Immature natural killer cell (primary cell): ENCODE measurements around the gene LYPLAL1. TPM values are rescaled to one million over a fixed set of nuclear protein-coding genes. Genes with fewer than 3 reads are reported as not detected.
"Not testable (repeated sequence)": the region's sequence is repeated elsewhere in the genome, so short reads cannot be mapped to it uniquely, and the experiment has no call there.

Experiments used
- DNase-seq, 3 donors: peaks; one replicate each; pipeline ENCODE4 v3.0.0; 2022; ENCODE audit warnings: mixed read lengths in 1 of 3
- H3K27ac Mint-ChIP-seq, 6 donors: one replicate each; pipeline ENCODE4 v1.8.0; 2020; ENCODE audit warnings: mixed read lengths in 6 of 6, mild to moderate bottlenecking in 5 of 6, inconsistent platforms in 4 of 6, moderate library complexity in 3 of 6
- H3K27me3 Mint-ChIP-seq, 3 donors: one replicate each; pipeline ENCODE4 v1.8.0; 2020 to 2021; ENCODE audit warnings: low read depth in 3 of 3, mild to moderate bottlenecking in 3 of 3, mixed read lengths in 3 of 3, moderate library complexity in 3 of 3, inconsistent platforms in 1 of 3
- H3K36me3 Mint-ChIP-seq, 3 donors: one replicate each; pipeline ENCODE4 v1.8.0; 2020; ENCODE audit warnings: mixed read lengths in 3 of 3, inconsistent platforms in 2 of 3, mild to moderate bottlenecking in 2 of 3
- H3K4me1 Mint-ChIP-seq, 2 donors: one replicate each; pipeline ENCODE4 v1.8.0; 2020; ENCODE audit warnings: inconsistent platforms in 2 of 2, mild to moderate bottlenecking in 2 of 2, mixed read lengths in 2 of 2, moderate library complexity in 1 of 2
- H3K4me3 Mint-ChIP-seq, 5 donors: one replicate each; pipeline ENCODE4 v1.8.0; 2020; ENCODE audit warnings: mild to moderate bottlenecking in 5 of 5, mixed read lengths in 5 of 5, inconsistent platforms in 3 of 5, moderate library complexity in 3 of 5
- H3K9me3 Mint-ChIP-seq, 6 donors: one replicate each; pipeline ENCODE4 v1.8.0; 2020; ENCODE audit warnings: mild to moderate bottlenecking in 6 of 6, mixed read lengths in 6 of 6, inconsistent platforms in 4 of 6, moderate library complexity in 3 of 6
- polyA plus RNA-seq, 3 donors: library from polyadenylated mRNA; unstranded; fragments of 300-500 nt; fragmentation: Illumina TruSeq; gene quantifications; one replicate each; pipeline ENCODE4 v1.2.3, GENCODE V29; 2021

LYPLAL1 gene
- polyA plus RNA-seq, 3 donors from 2014 or later: 22.1 to 28.5 (median 25.4) TPM

GRCh38 chr1:219239518-219239917 is 65.8 kb downstream of the LYPLAL1 start:
- Mint-ChIP-seq H3K4me3 (no peak overlapping the region), H3K4me1 (peaks cover 25 to 29% of the 10 kb centered on the region in 2 donors), H3K27ac (no peak overlapping the region), H3K9me3 (no peaks in the 10 kb centered on the region), H3K36me3 (peaks cover 0 to 13% (median 11%) of the 10 kb centered on the region in 3 donors), H3K27me3 (peaks cover 0 to 2% (median 0%) of the 10 kb centered on the region in 3 donors)
- no peak for DNase-seq

GRCh38 chr1:219244864-219245263 is 71.2 kb downstream of the LYPLAL1 start:
- Mint-ChIP-seq H3K27ac (no peak overlapping the region), H3K36me3 (peaks cover 0 to 18% (median 11%) of the 10 kb centered on the region in 3 donors), H3K27me3 (peaks cover 0 to 2% (median 0%) of the 10 kb centered on the region in 3 donors), H3K9me3 (no peaks in the 10 kb centered on the region), H3K4me1 (no peaks in the 10 kb centered on the region), H3K4me3 (no peak overlapping the region)
- DNase-seq: no peak

GRCh38 chr1:219247441-219247840 is 73.8 kb downstream of the LYPLAL1 start:
- no peak for DNase-seq
- Mint-ChIP-seq H3K36me3 (peaks cover 11 to 15% (median 14%) of the 10 kb centered on the region in 3 donors), H3K27ac (no peak overlapping the region), H3K4me1 (no peaks in the 10 kb centered on the region), H3K9me3 (peaks cover 0 to 3% (median 0%) of the 10 kb centered on the region in 6 donors), H3K27me3 (peaks cover 0 to 2% (median 0%) of the 10 kb centered on the region in 3 donors), H3K4me3 (no peak overlapping the region)

DNA sequence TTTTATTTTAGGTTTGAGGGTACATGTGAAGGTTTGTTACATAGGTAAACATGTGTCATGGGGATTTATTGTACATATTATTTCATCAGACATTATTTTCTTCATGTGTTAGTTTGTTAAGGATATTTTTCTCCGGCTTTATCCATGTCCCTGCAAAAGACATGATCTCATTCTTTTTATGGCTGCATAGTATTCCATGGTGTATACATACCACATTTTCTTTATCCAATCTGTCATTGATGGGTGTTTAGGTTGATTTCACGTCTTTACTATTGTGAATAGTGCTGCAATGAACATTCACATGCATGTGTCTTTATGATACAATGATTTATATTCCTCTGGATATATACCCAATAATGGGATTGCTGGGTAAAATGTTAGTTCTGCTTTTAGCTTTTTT is 76.8 kb downstream of the LYPLAL1 start:
- DNase-seq, H3K27me3 Mint-ChIP-seq, H3K27ac Mint-ChIP-seq, H3K4me3 Mint-ChIP-seq, H3K4me1 Mint-ChIP-seq: not testable (repeated sequence)
- peaks cover 0 to 29% (median 12%) of the 10 kb centered on the region in 3 donors for H3K36me3 Mint-ChIP-seq
- peaks cover 2 to 14% (median 4%) of the 10 kb centered on the region in 6 donors for H3K9me3 Mint-ChIP-seq

DNA sequence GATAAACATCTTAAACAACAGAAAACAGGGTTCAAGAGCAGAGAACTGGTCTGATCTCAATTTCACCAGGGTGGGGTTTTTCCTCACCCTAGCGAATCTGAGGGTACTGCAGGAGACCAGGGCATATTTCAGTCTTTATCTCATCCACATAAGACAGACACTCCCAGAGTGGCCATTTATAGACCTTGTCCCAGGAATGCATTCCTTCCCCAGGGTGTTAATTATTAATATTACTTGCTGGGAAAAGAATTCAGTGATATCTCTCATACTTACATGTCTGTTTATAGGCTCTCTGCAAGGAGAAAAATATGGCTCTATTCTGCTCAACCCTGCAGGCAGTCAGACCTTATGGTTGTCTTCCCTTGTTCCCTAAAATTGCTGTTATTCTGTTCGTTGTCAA is 84.1 kb downstream of the LYPLAL1 start:
- Mint-ChIP-seq H3K9me3 (peaks cover 11 to 50% (median 21%) of the 10 kb centered on the region in 6 donors), H3K27me3 (peaks cover 0 to 13% (median 2%) of the 10 kb centered on the region in 3 donors), H3K4me3 (no peak overlapping the region), H3K36me3 (peaks cover 5 to 33% (median 16%) of the 10 kb centered on the region in 3 donors), H3K4me1 (no peaks in the 10 kb centered on the region), H3K27ac (no peak overlapping the region)
- no peak for DNase-seq

DNA sequence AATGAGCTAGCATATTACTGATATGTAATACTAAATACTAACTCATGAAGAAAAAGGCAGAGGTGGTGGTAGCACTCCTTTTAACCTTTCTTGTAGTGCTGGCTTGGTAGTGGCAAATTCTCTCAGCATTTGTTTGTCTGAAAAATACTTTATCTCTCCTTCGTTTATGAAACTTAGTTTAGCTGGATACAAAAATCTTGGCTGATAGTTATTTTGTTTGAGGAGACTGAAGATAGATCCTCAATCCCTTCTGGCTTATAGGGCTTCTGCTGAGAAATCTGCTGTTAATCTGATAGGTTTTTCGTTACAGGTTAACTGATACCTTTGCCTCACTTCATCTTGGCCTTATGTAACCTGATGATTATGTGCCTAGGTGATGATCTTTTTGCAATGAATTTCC is 87.8 kb downstream of the LYPLAL1 start:
- Mint-ChIP-seq H3K4me3 (no peak overlapping the region), H3K9me3 (peaks cover 11 to 42% (median 21%) of the 10 kb centered on the region in 6 donors)
- no peak for DNase-seq

More for the DNA sequence above, 87.8 kb downstream of the LYPLAL1 start:
- H3K27me3 Mint-ChIP-seq: peaks cover 0 to 10% (median 0%) of the 10 kb centered on the region in 3 donors
- no peak overlapping the region for H3K27ac Mint-ChIP-seq
- no peaks in the 10 kb centered on the region for H3K4me1 Mint-ChIP-seq
- peaks cover 5 to 18% (median 10%) of the 10 kb centered on the region in 3 donors for H3K36me3 Mint-ChIP-seq
